ENCODE measurements around the gene PMM1. TPM values are rescaled to one million over a fixed set of nuclear protein-coding genes. Genes with fewer than 3 reads are reported as not detected.

PMM1 gene
- total and polyA plus RNA-seq, 2 donors from 2014 or later, result 36.4 to 127 TPM

DNA sequence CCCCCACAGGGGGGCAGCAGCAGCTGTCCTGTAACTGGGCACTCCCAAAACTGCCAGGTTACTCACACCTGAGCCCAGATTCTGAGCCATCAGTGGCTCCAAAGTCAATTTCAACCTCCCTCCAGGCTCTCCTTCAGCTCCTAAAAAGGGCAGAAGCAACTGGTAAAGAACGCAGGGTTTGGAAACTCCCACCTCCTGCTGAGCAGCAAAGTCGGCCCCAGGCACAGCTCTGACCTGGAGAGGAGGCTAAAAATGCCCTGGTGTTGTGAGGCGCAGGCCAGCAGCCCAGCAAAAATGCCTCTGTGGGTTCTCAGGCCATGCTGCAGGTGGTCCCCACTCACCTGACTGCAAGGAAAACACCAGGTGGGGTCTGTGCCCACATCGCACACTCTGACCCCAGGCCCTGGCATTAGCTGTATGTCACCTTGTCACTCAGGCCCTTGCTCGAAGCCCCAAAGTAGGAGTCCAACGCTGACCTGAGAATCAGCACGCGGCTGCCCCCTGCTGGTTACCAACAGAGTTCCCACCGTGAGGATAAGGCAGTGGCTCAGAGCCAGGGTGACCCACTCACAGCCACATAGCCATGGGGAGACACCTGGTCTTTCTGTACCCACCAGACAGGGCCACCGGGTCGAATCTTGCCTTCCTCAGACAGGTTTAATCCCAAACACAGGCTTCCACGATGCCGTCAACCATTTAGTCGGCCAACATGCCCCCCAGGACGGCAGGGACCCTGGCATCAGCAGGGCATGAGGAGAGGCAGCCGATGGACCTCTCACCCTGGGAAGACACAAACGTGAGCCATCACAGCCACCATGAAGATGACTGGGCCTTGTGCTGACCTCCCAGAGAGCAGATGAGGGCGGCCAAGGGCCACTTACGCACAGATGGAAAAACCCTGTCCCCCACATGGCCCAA lies 56.5 kb downstream of the PMM1 start:
- Histone ChIP-seq H3K27ac (ENCODE audit: low read depth in 2 of 2, low read length in 2 of 2) (no peak overlapping the region), H3K4me3 (ENCODE audit: low read length in 3 of 3) (no peak overlapping the region), H3K9ac (ENCODE audit: low read length in 3 of 3) (peak overlapping the region in 1 of 3 donors; percentile 53), H3K27me3 (ENCODE audit: control insufficient read depth, insufficient read depth, low read length) (no peaks in the 10 kb centered on the region), H3K9me3 (ENCODE audit: control insufficient read depth in 2 of 3, insufficient read depth in 1 of 3, low read length in 3 of 3) (no peaks in the 10 kb centered on the region), H3K36me3 (ENCODE audit: control insufficient read depth in 2 of 3, insufficient read depth in 3 of 3, low read length in 3 of 3) (peaks cover 0 to 28% (median 15%) of the 10 kb centered on the region in 3 donors), H3K4me1 (ENCODE audit: control insufficient read depth in 2 of 3, insufficient read depth in 2 of 3, low read depth in 1 of 3, low read length in 3 of 3) (peaks cover 0 to 10% (median 0%) of the 10 kb centered on the region in 3 donors)
- intact Hi-C loops (cut with DNase I), result no loop called here
- TF ChIP-seq, protein P1, sequence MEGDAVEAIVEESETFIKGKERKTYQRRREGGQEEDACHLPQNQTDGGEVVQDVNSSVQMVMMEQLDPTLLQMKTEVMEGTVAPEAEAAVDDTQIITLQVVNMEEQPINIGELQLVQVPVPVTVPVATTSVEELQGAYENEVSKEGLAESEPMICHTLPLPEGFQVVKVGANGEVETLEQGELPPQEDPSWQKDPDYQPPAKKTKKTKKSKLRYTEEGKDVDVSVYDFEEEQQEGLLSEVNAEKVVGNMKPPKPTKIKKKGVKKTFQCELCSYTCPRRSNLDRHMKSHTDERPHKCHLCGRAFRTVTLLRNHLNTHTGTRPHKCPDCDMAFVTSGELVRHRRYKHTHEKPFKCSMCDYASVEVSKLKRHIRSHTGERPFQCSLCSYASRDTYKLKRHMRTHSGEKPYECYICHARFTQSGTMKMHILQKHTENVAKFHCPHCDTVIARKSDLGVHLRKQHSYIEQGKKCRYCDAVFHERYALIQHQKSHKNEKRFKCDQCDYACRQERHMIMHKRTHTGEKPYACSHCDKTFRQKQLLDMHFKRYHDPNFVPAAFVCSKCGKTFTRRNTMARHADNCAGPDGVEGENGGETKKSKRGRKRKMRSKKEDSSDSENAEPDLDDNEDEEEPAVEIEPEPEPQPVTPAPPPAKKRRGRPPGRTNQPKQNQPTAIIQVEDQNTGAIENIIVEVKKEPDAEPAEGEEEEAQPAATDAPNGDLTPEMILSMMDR (IDR thresholded peaks at IDR 0.05; ENCODE audit: borderline replicate concordance, extremely low read depth, insufficient read depth), result peak; percentile 64
- FAIRE-seq, result no peak
- DNase-seq, result peak; percentile 66 to 86 (median 80)

DNA sequence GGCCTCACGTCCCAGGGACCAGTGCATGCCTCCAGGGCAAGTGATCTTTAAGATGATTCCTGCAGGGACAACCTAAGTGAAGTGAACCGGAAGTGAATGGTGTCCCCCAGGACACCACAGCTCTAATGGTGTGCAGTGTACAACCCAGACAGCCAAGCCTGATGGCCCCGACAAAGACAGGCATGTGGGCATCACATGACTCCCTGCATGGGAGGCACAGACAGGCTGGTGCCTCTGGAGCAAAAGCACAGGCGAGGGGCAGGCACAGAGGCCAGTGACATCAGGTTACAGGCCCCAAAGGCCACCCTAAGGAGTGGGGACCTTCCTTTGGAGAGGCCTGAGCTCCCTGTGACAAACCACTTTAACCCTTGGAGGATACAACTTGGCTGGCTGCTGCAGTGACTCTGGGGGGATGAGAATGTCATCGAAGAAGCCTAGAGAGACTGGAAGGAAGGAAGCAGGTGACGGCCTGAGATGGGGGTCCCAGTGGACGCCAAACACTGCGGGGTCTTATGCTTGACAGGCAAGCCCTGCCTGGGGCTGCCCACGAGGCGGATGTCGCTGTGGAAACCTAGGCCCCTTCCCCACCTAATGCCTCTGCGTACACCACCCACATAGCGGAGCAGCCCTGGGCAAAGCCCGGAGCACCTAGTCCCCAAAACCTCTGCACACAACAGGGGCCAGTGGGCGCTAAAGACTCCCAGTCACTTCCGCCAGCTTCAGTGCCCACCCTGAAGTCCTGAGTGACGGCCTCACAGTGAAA lies 57.7 kb downstream of the PMM1 start:
- TF ChIP-seq, protein P1 (IDR thresholded peaks at IDR 0.05; ENCODE audit: borderline replicate concordance, extremely low read depth, insufficient read depth), result no peak
- peaks cover 0 to 41% (median 25%) of the 10 kb centered on the region in 3 donors for H3K36me3 ChIP-seq (ENCODE audit: control insufficient read depth in 2 of 3, insufficient read depth in 3 of 3, low read length in 3 of 3)
- H3K4me3 ChIP-seq (ENCODE audit: low read length in 3 of 3), result no peak overlapping the region
- no peak for FAIRE-seq
- intact Hi-C loops (cut with DNase I), result no loop called here
- H3K4me1 ChIP-seq (ENCODE audit: control insufficient read depth in 2 of 3, insufficient read depth in 2 of 3, low read depth in 1 of 3, low read length in 3 of 3), result peaks cover 0 to 10% (median 0%) of the 10 kb centered on the region in 3 donors
- no peaks in the 10 kb centered on the region for H3K9me3 ChIP-seq (ENCODE audit: control insufficient read depth in 2 of 3, insufficient read depth in 1 of 3, low read length in 3 of 3)
- no peak for DNase-seq
- H3K9ac ChIP-seq (ENCODE audit: low read length in 3 of 3), result no peak overlapping the region
- H3K27ac ChIP-seq (ENCODE audit: low read depth in 2 of 2, low read length in 2 of 2), result no peak overlapping the region
- no peaks in the 10 kb centered on the region for H3K27me3 ChIP-seq (ENCODE audit: control insufficient read depth, insufficient read depth, low read length)

DNA sequence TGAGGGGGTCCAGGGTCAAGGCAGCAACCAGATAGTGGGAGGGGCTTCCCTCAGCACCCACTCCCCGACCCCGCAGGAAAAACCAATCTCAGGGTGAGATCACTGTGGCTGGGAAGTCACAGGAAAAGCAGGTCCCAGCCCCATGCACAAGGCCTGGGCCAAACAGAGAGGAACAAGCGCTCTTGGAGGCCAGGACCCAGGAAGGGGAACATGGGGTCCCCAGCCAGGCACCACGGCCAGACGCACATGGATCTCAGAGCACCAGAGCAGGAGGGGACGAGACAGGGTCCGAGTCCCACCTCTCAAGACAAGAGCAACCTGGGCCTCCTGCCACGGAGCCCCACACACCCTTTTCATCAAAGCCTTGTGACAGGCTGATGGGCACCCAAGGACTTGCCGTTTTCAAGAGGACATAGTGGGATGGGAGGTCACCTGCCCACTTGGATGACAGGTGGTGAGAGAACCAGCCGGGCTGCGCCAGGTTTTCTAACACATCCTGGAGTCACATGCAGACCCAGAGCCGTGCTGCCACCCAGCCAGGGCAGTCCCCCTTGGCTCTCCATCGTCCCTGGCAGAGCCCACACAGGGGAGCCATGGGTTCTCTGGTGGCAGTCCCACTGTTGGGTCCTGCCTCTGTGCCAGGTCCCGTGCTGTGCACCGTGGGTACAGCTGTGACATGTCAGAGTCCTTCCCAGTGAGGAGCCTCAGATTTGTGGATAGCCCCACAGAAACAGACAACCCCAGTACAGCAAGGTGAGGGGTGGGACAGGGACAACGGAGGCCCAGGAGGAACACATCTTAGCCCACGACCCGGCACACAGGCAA lies 58.5 kb downstream of the PMM1 start:
- DNase-seq, result no peak
- H3K27me3 ChIP-seq (ENCODE audit: control insufficient read depth, insufficient read depth, low read length), result no peaks in the 10 kb centered on the region
- peaks cover 0 to 10% (median 0%) of the 10 kb centered on the region in 3 donors for H3K4me1 ChIP-seq (ENCODE audit: control insufficient read depth in 2 of 3, insufficient read depth in 2 of 3, low read depth in 1 of 3, low read length in 3 of 3)
- H3K36me3 ChIP-seq (ENCODE audit: control insufficient read depth in 2 of 3, insufficient read depth in 3 of 3, low read length in 3 of 3), result peaks cover 0 to 48% (median 26%) of the 10 kb centered on the region in 3 donors
- no peaks in the 10 kb centered on the region for H3K9me3 ChIP-seq (ENCODE audit: control insufficient read depth in 2 of 3, insufficient read depth in 1 of 3, low read length in 3 of 3)
- H3K9ac ChIP-seq (ENCODE audit: low read length in 3 of 3), result no peak overlapping the region
- H3K27ac ChIP-seq (ENCODE audit: low read depth in 2 of 2, low read length in 2 of 2), result no peak overlapping the region
- no peak overlapping the region for H3K4me3 ChIP-seq (ENCODE audit: low read length in 3 of 3)
- FAIRE-seq, result no peak
- intact Hi-C loops (cut with DNase I), result no loop called here
- TF ChIP-seq, protein P1 (IDR thresholded peaks at IDR 0.05; ENCODE audit: borderline replicate concordance, extremely low read depth, insufficient read depth), result no peak
